Measurements from ENCODE around the gene BIK. TPM values are rescaled to one million over a fixed set of nuclear protein-coding genes. Genes with fewer than 3 reads are reported as not detected.

The BIK gene
- total RNA-seq, 1 experiment from 2014 or later, result 43.1 TPM

- H3K36me3 Mint-ChIP-seq (ENCODE audit: insufficient read depth, unreplicated experiment), result peaks cover 82% of the 10 kb centered on the region
- no peak overlapping the region for H3K27ac Mint-ChIP-seq (ENCODE audit: unreplicated experiment)
- H3K9me3 Mint-ChIP-seq (ENCODE audit: low read depth, unreplicated experiment), result no peaks in the 10 kb centered on the region
- no peaks in the 10 kb centered on the region for H3K27me3 Mint-ChIP-seq (ENCODE audit: unreplicated experiment)
- no peak overlapping the region for H3K4me3 Mint-ChIP-seq (ENCODE audit: low read depth, unreplicated experiment)
- no peak for TF ChIP-seq CTCF (IDR thresholded peaks at IDR 0.05; ENCODE audit: unreplicated experiment)
- DNase-seq, result no peak
- H3K4me1 Mint-ChIP-seq (ENCODE audit: low read depth, unreplicated experiment), result no peaks in the 10 kb centered on the region
- CTCF ChIA-PET, result no interaction called here
- intact Hi-C loops (cut with micrococcal nuclease; ENCODE audit: unreplicated experiment), result no loop called here
- TSS peak; percentile 30 for BruUV-seq (replicated peaks)
These were observed 55.8 kb downstream of the BIK start for GRCh38 chr22:43166132-43166930.

GRCh38 chr22:43167001-43167589 is 56.5 kb downstream of the BIK start:
- CTCF ChIA-PET, result no interaction called here
- Mint-ChIP-seq H3K36me3 (ENCODE audit: insufficient read depth, unreplicated experiment) (peaks cover 82% of the 10 kb centered on the region), H3K4me3 (ENCODE audit: low read depth, unreplicated experiment) (no peak overlapping the region), H3K27ac (ENCODE audit: unreplicated experiment) (no peak overlapping the region), H3K27me3 (ENCODE audit: unreplicated experiment) (no peaks in the 10 kb centered on the region), H3K9me3 (ENCODE audit: low read depth, unreplicated experiment) (no peaks in the 10 kb centered on the region), H3K4me1 (ENCODE audit: low read depth, unreplicated experiment) (no peaks in the 10 kb centered on the region)
- intact Hi-C loops (cut with micrococcal nuclease; ENCODE audit: unreplicated experiment), result no loop called here
- TF ChIP-seq CTCF (IDR thresholded peaks at IDR 0.05; ENCODE audit: unreplicated experiment), result no peak
- no peak for DNase-seq
- no TSS peak for BruUV-seq (replicated peaks)

- DNase-seq, result no peak
- no peak overlapping the region for H3K27ac Mint-ChIP-seq (ENCODE audit: unreplicated experiment)
- BruUV-seq (replicated peaks), result no TSS peak
- no peaks in the 10 kb centered on the region for H3K27me3 Mint-ChIP-seq (ENCODE audit: unreplicated experiment)
- H3K4me3 Mint-ChIP-seq (ENCODE audit: low read depth, unreplicated experiment), result no peak overlapping the region
- peaks cover 81% of the 10 kb centered on the region for H3K36me3 Mint-ChIP-seq (ENCODE audit: insufficient read depth, unreplicated experiment)
- CTCF ChIA-PET, result no interaction called here
- no peaks in the 10 kb centered on the region for H3K9me3 Mint-ChIP-seq (ENCODE audit: low read depth, unreplicated experiment)
- TF ChIP-seq CTCF (IDR thresholded peaks at IDR 0.05; ENCODE audit: unreplicated experiment), result no peak
- intact Hi-C loops (cut with micrococcal nuclease; ENCODE audit: unreplicated experiment), result no loop called here
- no peaks in the 10 kb centered on the region for H3K4me1 Mint-ChIP-seq (ENCODE audit: low read depth, unreplicated experiment)
These were observed 58.1 kb downstream of the BIK start for GRCh38 chr22:43168471-43169309.

- TF ChIP-seq CTCF (IDR thresholded peaks at IDR 0.05; ENCODE audit: unreplicated experiment), result no peak
- Mint-ChIP-seq H3K27me3 (ENCODE audit: unreplicated experiment) (no peaks in the 10 kb centered on the region), H3K4me1 (ENCODE audit: low read depth, unreplicated experiment) (no peaks in the 10 kb centered on the region), H3K27ac (ENCODE audit: unreplicated experiment) (no peak overlapping the region), H3K36me3 (ENCODE audit: insufficient read depth, unreplicated experiment) (peaks cover 80% of the 10 kb centered on the region), H3K4me3 (ENCODE audit: low read depth, unreplicated experiment) (no peak overlapping the region), H3K9me3 (ENCODE audit: low read depth, unreplicated experiment) (no peaks in the 10 kb centered on the region)
- no TSS peak for BruUV-seq (replicated peaks)
- CTCF ChIA-PET, result no interaction called here
- intact Hi-C loops (cut with micrococcal nuclease; ENCODE audit: unreplicated experiment), result no loop called here
- DNase-seq, result no peak
These were observed 59.0 kb downstream of the BIK start for GRCh38 chr22:43169310-43170130.

Measured in Calu3 (cell line).